DMS53 (cell line): ENCODE measurements around the gene SPIN1.

ENCODE experiments used
- DNase-seq: peaks from one replicate; lab custom pipeline; 2025; lab: John Stamatoyannopoulos, UW

SPIN1 gene

GRCh38 chr9:88436379-88436778 is 48.1 kb downstream of the SPIN1 start:
- DNase-seq: no peak

- DNase-seq: no peak
Observed at GRCh38 chr9:88437210-88438146, 49.2 kb downstream of the SPIN1 start.

- DNase-seq: no peak
Observed at GRCh38 chr9:88438811-88439210, 50.6 kb downstream of the SPIN1 start.

GRCh38 chr9:88441301-88442007 is 53.2 kb downstream of the SPIN1 start:
- no peak for DNase-seq

- no peak for DNase-seq
Observed at GRCh38 chr9:88443480-88444113, 55.4 kb downstream of the SPIN1 start.

- no peak for DNase-seq
Observed at GRCh38 chr9:88446728-88447127, 58.5 kb downstream of the SPIN1 start.

GRCh38 chr9:88447431-88447830 is 59.2 kb downstream of the SPIN1 start:
- DNase-seq: no peak

- no peak for DNase-seq
Observed at GRCh38 chr9:88451160-88451559, 62.9 kb downstream of the SPIN1 start.

- DNase-seq: no peak
Observed at GRCh38 chr9:88458716-88459465, 70.6 kb downstream of the SPIN1 start.

- no peak for DNase-seq
Observed at GRCh38 chr9:88460587-88461332, 72.5 kb downstream of the SPIN1 start.

- no peak for DNase-seq
Observed at GRCh38 chr9:88462191-88462590, 73.9 kb downstream of the SPIN1 start.

- no peak for DNase-seq
Observed at GRCh38 chr9:88464851-88465250, 76.6 kb downstream of the SPIN1 start.

GRCh38 chr9:88468226-88468625 is 80.0 kb downstream of the SPIN1 start:
- DNase-seq: no peak

GRCh38 chr9:88476491-88477271 is 88.4 kb downstream of the SPIN1 start:
- DNase-seq: no peak

- no peak for DNase-seq
Observed at GRCh38 chr9:88477300-88477751, 89.1 kb downstream of the SPIN1 start.

- no peak for DNase-seq
Observed at GRCh38 chr9:88478246-88478645, 90.0 kb downstream of the SPIN1 start.

- DNase-seq: no peak
Observed at GRCh38 chr9:88481933-88482332, 93.7 kb downstream of the SPIN1 start.

GRCh38 chr9:88488166-88488565 is 99.9 kb downstream of the SPIN1 start:
- DNase-seq: no peak

- no peak for DNase-seq
Observed at GRCh38 chr9:88494983-88495721, 106.9 kb downstream of the SPIN1 start.

- DNase-seq: no peak
Observed at GRCh38 chr9:88497224-88497623, 109.0 kb downstream of the SPIN1 start.
